SK-N-SH (cell line): ENCODE data around the gene PRR18. TPM values are rescaled to one million over a fixed set of nuclear protein-coding genes. Genes with fewer than 3 reads are reported as not detected.

Experiments
- CTCF ChIA-PET: fragments of 300-600, 350-600 bp; formaldehyde crosslinking; extraction: SDS; loops from one replicate; lab custom pipeline; 2021; lab: Yijun Ruan, JAX
- POLR2A ChIA-PET: fragments of 350-600 bp; sonication (Branson Sonifier 250); formaldehyde crosslinking; extraction: SDS; loops from one replicate; lab custom pipeline; 2020; ENCODE audit warnings: antibody characterized with exemption, inconsistent platforms; lab: Yijun Ruan, JAX
- DNase-seq: peaks from one replicate; pipeline ENCODE4 v3.0.0; 2012
- H2AFZ ChIP-seq: fragments of 200-600 bp; sonication (generic); 2 replicates; pipeline ENCODE4 v1.8.1; 2016; ENCODE audit warnings: antibody characterized with exemption, mild to moderate bottlenecking, low read depth
- H3F3A ChIP-seq: fragments of 200-600 bp; sonication (generic); replicated peaks from 2 replicates; pipeline ENCODE3; 2016; ENCODE audit warnings: antibody characterized with exemption, mild to moderate bottlenecking; ENCODE audit not compliant: insufficient read depth
- H3K27ac ChIP-seq, 2 experiments: fragments of 200-500 bp in 1 of 2; fragments of 200-600 bp in 1 of 2; sonication (Bioruptor generic) in 1 of 2; sonication (generic), shearing (Covaris generic) in 1 of 2; 2 replicates each; pipeline versions ENCODE4 v1.5.1 to v1.6.1; 2014 to 2016; ENCODE audit warnings: low read depth in 2 of 2, inconsistent platforms in 1 of 2, low read length in 1 of 2, mild to moderate bottlenecking in 1 of 2, mixed read lengths in 1 of 2
- H3K27me3 ChIP-seq: fragments of 200-600 bp; sonication (generic), shearing (Covaris generic); 2 replicates; pipeline ENCODE4 v1.6.1; 2016; ENCODE audit warnings: mixed run types; ENCODE audit not compliant: insufficient read depth
- H3K36me3 ChIP-seq, 2 experiments: fragments of 200-500 bp in 1 of 2; fragments of 200-600 bp in 1 of 2; sonication (Bioruptor generic) in 1 of 2; sonication (generic) in 1 of 2; replicated peaks in 1 of 2; 2 replicates each; pipeline versions ENCODE3 to v1.5.1; 2014 to 2016; ENCODE audit warnings: low read length in 1 of 2, mild to moderate bottlenecking in 1 of 2; ENCODE audit not compliant: insufficient read depth in 2 of 2, control insufficient read depth in 1 of 2
- H3K4me1 ChIP-seq, 2 experiments: fragments of 200-500 bp in 1 of 2; fragments of 200-600 bp in 1 of 2; sonication (Bioruptor generic) in 1 of 2; sonication (generic), shearing (Covaris generic) in 1 of 2; 2 replicates each; pipeline versions ENCODE4 v1.5.1 to v1.6.1; 2014 to 2016; ENCODE audit warnings: low read depth in 1 of 2, low read length in 1 of 2, mixed run types in 1 of 2; ENCODE audit not compliant: insufficient read depth in 2 of 2, control insufficient read depth in 1 of 2
- H3K4me2 ChIP-seq: fragments of 200-600 bp; sonication (generic), shearing (Covaris generic); 2 replicates; pipeline ENCODE4 v1.6.1; 2017; ENCODE audit warnings: mixed run types
- H3K4me3 ChIP-seq, 2 experiments: fragments of 200-500 bp in 1 of 2; fragments of 200-600 bp in 1 of 2; sonication (Bioruptor generic) in 1 of 2; sonication (generic), shearing (Covaris generic) in 1 of 2; 2 replicates each; pipeline versions ENCODE4 v1.5.1 to v1.8.1; 2014 to 2016; ENCODE audit warnings: low read depth in 2 of 2, inconsistent platforms in 1 of 2, low read length in 1 of 2, mild to moderate bottlenecking in 1 of 2, mixed read lengths in 1 of 2, moderate library complexity in 1 of 2
- H3K79me2 ChIP-seq: fragments of 200-600 bp; sonication (generic); 2 replicates; pipeline ENCODE4 v1.8.1; 2017; ENCODE audit warnings: mild to moderate bottlenecking; ENCODE audit not compliant: insufficient read depth
- H3K9ac ChIP-seq: fragments of 200-600 bp; sonication (generic); 2 replicates; pipeline ENCODE4 v1.6.1; 2017; ENCODE audit warnings: mixed run types
- H3K9me2 ChIP-seq: fragments of 200-600 bp; sonication (generic); 2 replicates; pipeline ENCODE4 v1.6.1; 2017; ENCODE audit warnings: mixed run types
- H3K9me3 ChIP-seq: fragments of 200-600 bp; sonication (generic); 2 replicates; pipeline ENCODE4 v1.6.1; 2017; ENCODE audit warnings: mixed run types, mild to moderate bottlenecking, moderate library complexity
- H4K20me1 ChIP-seq: fragments of 200-600 bp; sonication (generic); 2 replicates; pipeline ENCODE4 v1.6.1; 2017; ENCODE audit warnings: mild to moderate bottlenecking, mixed run types; ENCODE audit not compliant: insufficient read depth
- ELF1 ChIP-seq: IDR thresholded peaks from 2 replicates; pipeline ENCODE4 v1.4.0; 2012
- EZH2phosphoT487 ChIP-seq: fragments of 200-600 bp; sonication (generic); IDR thresholded peaks from 2 replicates; pipeline ENCODE4 v1.6.1; 2017; ENCODE audit warnings: low read depth, mixed run types, mild to moderate bottlenecking, antibody characterized with exemption, moderate library complexity, borderline replicate concordance
- FOXJ3 ChIP-seq: sonication (generic); formaldehyde crosslinking; IDR thresholded peaks from 2 replicates; pipeline ENCODE4 v1.5.1; 2020; ENCODE audit warnings: mild to moderate bottlenecking, missing genetic modification reagents
- FOXM1 ChIP-seq: IDR thresholded peaks from 2 replicates; pipeline ENCODE4 v1.4.0; 2012; ENCODE audit warnings: low read depth, mild to moderate bottlenecking
- MAX ChIP-seq: IDR thresholded peaks from 2 replicates; pipeline ENCODE4 v1.4.0; 2012; ENCODE audit warnings: low read depth
- MXI1 ChIP-seq: IDR thresholded peaks from 2 replicates; pipeline ENCODE4 v1.6.1; 2012; ENCODE audit warnings: mild to moderate bottlenecking, low read depth, low read length, improper control_type of control experiment
- NFIC ChIP-seq: IDR thresholded peaks from 2 replicates; pipeline ENCODE4 v1.4.0; 2012; ENCODE audit warnings: borderline replicate concordance
- PBX3 ChIP-seq: IDR thresholded peaks from 2 replicates; pipeline ENCODE4; 2012
- POLR2AphosphoS5 ChIP-seq: IDR thresholded peaks from 2 replicates; pipeline ENCODE4 v1.6.1; 2012; ENCODE audit warnings: low read depth, low read length
- RAD21 ChIP-seq: IDR thresholded peaks from 2 replicates; pipeline ENCODE4 v1.6.1; 2012; ENCODE audit warnings: mild to moderate bottlenecking, low read length
- REST ChIP-seq: IDR thresholded peaks from 2 replicates; pipeline ENCODE4 v1.6.1; 2012; ENCODE audit warnings: mild to moderate bottlenecking, low read depth, low read length, moderate library complexity
- SIN3A ChIP-seq: IDR thresholded peaks from 2 replicates; pipeline ENCODE4 v1.6.1; 2012; ENCODE audit warnings: low read depth, mild to moderate bottlenecking, low read length, moderate library complexity, borderline replicate concordance
- SMC3 ChIP-seq: IDR thresholded peaks from 2 replicates; pipeline ENCODE4 v1.6.1; 2012; ENCODE audit warnings: low read depth, low read length, improper control_type of control experiment
- TAF1 ChIP-seq: IDR thresholded peaks from 2 replicates; pipeline ENCODE4 v1.6.1; 2012; ENCODE audit warnings: low read depth, mild to moderate bottlenecking, low read length, moderate library complexity, borderline replicate concordance
- TCF12 ChIP-seq: IDR thresholded peaks from 2 replicates; pipeline ENCODE4 v1.4.0; 2012
- TEAD4 ChIP-seq: IDR thresholded peaks from 2 replicates; pipeline ENCODE4 v1.4.0; 2012; ENCODE audit warnings: mild to moderate bottlenecking, borderline replicate concordance; ENCODE audit not compliant: insufficient read depth
- USF2 ChIP-seq: fragments of 150-350 bp; IDR thresholded peaks from 2 replicates; pipeline ENCODE4 v1.6.1; 2017; ENCODE audit warnings: antibody characterized with exemption, low read length, low read depth, borderline replicate concordance
- ZBTB33 ChIP-seq: IDR thresholded peaks from 2 replicates; pipeline ENCODE4 v1.4.0; 2012; ENCODE audit warnings: low read depth, borderline replicate concordance
- WGBS: methylation state at CpG from one replicate; pipeline ENCODE4 v1.1.6; 2017; ENCODE audit warnings: low lambda C conversion rate; 5-methylcytosine and 5-hydroxymethylcytosine counted together
- polyA plus RNA-seq, 3 experiments: library from polyadenylated mRNA; depleted of rRNA; stranded (reverse); fragments of >200 nt; gene quantifications; 2 replicates each; pipeline ENCODE4 v1.2.3, GENCODE V29; 2012

PRR18 gene
- polyA plus RNA-seq, 1 of the 3 experiments (the other 2 are of a cell fraction), result 0.02 TPM

- H3F3A ChIP-seq, result no peaks in the 10 kb centered on the region
- no peak overlapping the region for H3K4me3 ChIP-seq
- H2AFZ ChIP-seq, result no peak overlapping the region
- no peaks in the 10 kb centered on the region for H4K20me1 ChIP-seq
- ChIA-PET POLR2A (no interaction called here), CTCF (interaction anchor here (0.5 to 2.7 kb wide), 5 partner anchors 20 to 122 kb away, joined by 3 to 11 read pairs (median 4); no protein-coding TSS in a partner anchor)
- no peaks in the 10 kb centered on the region; a peak in 1 of 4 replicates for H3K4me1 ChIP-seq
- 22% methylated on average over 4 of the region's 9 CpGs for WGBS
- H3K4me2 ChIP-seq, result no peak overlapping the region
- DNase-seq, result no peak
- H3K36me3 ChIP-seq, result no peaks in the 10 kb centered on the region
- H3K79me2 ChIP-seq, result no peaks in the 10 kb centered on the region
- no peak overlapping the region for H3K27ac ChIP-seq
- no peak overlapping the region for H3K9ac ChIP-seq
- H3K27me3 ChIP-seq, result peaks cover 42% of the 10 kb centered on the region; the same call in 1 of the 2 replicates
- TF ChIP-seq MAX, result no peak
- no peak for TF ChIP-seq FOXM1
- TF ChIP-seq RAD21, result no peak
- TF ChIP-seq USF2, result no peak
- TF ChIP-seq TAF1, result no peak
- TF ChIP-seq TCF12, result no peak
- TF ChIP-seq PBX3, result no peak
- no peak for TF ChIP-seq SMC3
- TF ChIP-seq SIN3A, result no peak
- H3K9me3 ChIP-seq, result no peaks in the 10 kb centered on the region
- no peaks in the 10 kb centered on the region for H3K9me2 ChIP-seq
Measured at GRCh38 chr6:166281104-166281503, 27.1 kb downstream of the PRR18 start.

- Histone ChIP-seq H3K9ac (no peak overlapping the region), H3K4me1 (no peaks in the 10 kb centered on the region; a peak in 1 of 4 replicates), H4K20me1 (no peaks in the 10 kb centered on the region), H3F3A (no peaks in the 10 kb centered on the region), H3K9me2 (no peaks in the 10 kb centered on the region), H3K27me3 (peaks cover 31% of the 10 kb centered on the region; the same call in 1 of the 2 replicates), H3K4me2 (no peak overlapping the region), H3K79me2 (no peaks in the 10 kb centered on the region), H3K36me3 (no peaks in the 10 kb centered on the region), H3K4me3 (no peak overlapping the region), H2AFZ (no peak overlapping the region), H3K9me3 (no peaks in the 10 kb centered on the region), H3K27ac (no peak overlapping the region)
- CTCF ChIA-PET, result interaction anchor here (1.6 kb wide), 1 partner anchor 10 kb away, joined by 3 read pairs; no protein-coding TSS in a partner anchor
- 41% methylated on average over 1 of the region's 1 CpG for WGBS
- DNase-seq, result no peak
- TF ChIP-seq NFIC (no peak), REST (no peak), ELF1 (no peak), POLR2AphosphoS5 (no peak), RAD21 (no peak), MXI1 (no peak), FOXJ3 (no peak), TEAD4 (no peak), EZH2phosphoT487 (no peak), ZBTB33 (no peak), SMC3 (no peak), TCF12 (no peak)
- POLR2A ChIA-PET, result no interaction called here
Measured at GRCh38 chr6:166279393-166279679, 28.9 kb downstream of the PRR18 start.
